Head of caudate nucleus (tissue), 42 donors: ENCODE results near the gene LRRC72.
"Not testable (repeated sequence)": the region's sequence is repeated elsewhere in the genome, so short reads cannot be mapped to it uniquely, and the experiment has no call there.

Experiments used
- DNase-seq, 42 donors: peaks; one replicate each; pipeline versions ENCODE4 v3.0.0 to v3.0.0-alpha.2; 2020 to 2021; ENCODE audit warnings: mixed read lengths in 7 of 42
- intact Hi-C: fragments of 100-400 bp; cut with DNase I; formaldehyde crosslinking; loops from one replicate; pipeline ENCODE4 v1.15.0; 2022

The LRRC72 gene

DNA sequence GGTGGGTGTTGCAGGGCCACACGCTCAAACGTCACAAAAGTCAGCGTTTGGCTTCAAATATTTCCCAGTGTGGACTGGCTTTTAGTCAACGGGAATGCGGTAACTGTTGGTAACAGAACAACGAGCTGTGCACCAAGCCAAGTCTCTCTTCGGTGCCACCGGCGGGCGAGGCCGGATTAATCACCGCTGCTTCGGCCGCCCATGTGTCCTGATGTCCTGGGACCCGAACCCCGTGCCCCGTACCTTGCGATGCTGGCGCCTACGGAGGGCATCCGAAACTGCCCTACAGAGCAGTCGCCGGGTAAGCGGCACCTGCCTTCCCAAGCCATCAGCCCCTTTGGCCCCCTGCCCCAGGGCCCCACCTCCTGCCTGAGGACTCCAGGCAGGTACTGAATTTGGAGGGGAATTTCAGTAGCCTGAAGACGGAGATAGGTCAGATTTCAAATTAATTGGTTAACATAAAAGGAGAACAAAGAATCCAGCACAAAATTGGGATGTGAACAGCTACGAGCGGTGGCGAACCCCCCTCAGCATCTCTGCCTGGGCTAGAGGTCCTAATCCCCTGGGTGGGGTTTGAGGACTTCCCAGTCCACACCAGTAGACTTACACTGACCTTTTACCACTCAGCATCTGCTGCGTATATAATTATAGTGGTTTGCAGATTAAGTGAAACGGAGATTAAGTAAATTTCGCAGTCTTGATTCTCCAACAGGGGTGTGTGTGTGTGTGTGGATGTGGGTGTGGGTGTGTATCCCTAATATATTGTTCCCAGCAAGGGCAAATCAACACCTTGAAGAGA lies at the start of gene LRRC72:
TSS of gene LRRC72 (plus strand) at position 84 of the 799 bp plus-strand sequence. CDS start at position 212, 128 bp downstream.
- intact Hi-C loops: no loop called here

GRCh38 chr7:16479161-16479560 lies 47.5 kb upstream of the LRRC72 start:
- no peak for DNase-seq
- intact Hi-C loops: no loop called here

More for the DNA sequence above, at the start of gene LRRC72:
- DNase-seq: no peak

DNA sequence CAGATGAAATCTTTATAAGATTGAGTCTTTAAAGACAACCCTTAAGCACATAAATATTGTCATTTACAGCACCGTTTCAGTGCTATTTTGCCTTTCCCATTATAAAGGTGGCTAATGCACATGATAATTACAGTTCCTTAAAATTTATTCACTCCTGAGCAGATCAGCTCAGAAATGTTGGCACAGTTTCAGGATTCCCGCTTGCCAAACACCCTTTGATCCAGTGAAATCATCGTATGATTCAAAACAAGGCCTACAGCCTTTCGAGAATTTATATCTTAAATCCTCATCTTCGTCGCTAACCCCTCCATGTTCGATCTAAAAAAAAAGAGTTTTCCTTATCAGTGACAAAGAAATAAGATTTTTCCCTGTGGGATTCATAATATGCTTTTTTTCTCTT lies 47.0 kb upstream of the LRRC72 start:
- intact Hi-C loops: no loop called here
- DNase-seq: no peak

GRCh38 chr7:16484453-16485158 lies 42.0 kb upstream of the LRRC72 start:
- intact Hi-C loops: no loop called here
- DNase-seq: no peak

DNA sequence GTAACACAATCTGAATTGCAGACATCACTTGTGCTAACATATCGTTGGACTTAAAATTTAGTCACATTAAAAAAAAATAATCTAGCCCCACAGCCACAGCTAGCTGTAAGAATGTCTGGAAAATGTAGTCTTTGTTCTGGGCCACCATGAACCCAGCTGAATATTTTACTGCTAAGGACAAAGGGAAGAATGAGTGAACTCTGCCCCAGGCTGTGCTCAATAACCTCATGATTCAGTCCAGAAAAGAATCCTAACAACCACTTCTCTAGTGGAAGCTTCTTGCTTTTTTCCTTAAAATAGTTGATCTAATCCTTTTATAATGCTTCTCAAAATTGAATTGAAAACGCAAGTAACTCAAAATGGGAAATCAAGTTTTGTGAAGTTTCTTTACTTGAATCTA lies 35.5 kb upstream of the LRRC72 start:
- intact Hi-C loops: no loop called here
- no peak for DNase-seq

DNA sequence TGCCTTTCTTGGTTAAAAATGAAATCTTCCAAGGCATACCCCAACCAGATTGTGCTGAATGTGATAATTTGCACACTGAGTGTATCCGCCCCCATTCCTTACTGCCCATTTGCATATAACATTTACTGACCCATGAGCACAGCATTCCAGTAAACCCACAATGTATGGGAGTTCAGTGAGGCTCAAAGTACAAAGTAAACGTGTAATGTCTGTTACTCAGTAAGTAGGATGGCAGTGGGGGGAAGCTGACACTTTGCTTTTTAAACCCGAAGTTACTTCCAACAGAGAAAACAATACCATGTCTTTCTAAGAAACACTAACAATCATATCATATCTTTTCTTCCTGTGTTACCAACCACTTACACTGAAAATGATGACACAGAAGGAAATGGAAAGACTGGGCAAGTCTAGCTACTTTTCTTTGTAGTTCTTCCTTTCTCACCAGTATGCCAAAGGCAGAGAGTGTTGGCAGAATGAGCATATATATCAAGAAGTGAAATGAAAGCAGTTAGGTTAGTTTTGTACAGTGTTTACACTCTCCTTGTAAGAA lies 34.0 kb upstream of the LRRC72 start:
- intact Hi-C loops: no loop called here
- no peak for DNase-seq

DNA sequence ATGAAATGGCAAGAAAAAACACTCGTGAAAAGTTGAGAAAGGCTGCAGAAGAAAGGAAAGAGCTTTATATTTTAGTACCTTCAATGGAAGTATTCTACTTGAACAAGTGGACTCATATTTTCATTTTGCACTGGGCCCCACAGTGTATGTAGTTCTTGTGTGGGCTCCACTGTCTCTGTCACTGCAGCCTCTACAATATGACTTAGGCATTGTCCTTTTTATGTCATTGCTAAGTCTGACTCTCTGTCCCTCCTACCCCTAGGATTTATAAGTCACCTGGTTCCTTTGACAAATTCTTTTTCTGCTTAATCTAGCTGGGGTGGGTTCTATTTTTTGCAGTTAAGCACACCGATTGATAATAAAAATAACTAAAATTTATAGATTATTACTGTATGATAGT lies 33.4 kb upstream of the LRRC72 start:
- no peak for DNase-seq
- intact Hi-C loops: no loop called here

DNA sequence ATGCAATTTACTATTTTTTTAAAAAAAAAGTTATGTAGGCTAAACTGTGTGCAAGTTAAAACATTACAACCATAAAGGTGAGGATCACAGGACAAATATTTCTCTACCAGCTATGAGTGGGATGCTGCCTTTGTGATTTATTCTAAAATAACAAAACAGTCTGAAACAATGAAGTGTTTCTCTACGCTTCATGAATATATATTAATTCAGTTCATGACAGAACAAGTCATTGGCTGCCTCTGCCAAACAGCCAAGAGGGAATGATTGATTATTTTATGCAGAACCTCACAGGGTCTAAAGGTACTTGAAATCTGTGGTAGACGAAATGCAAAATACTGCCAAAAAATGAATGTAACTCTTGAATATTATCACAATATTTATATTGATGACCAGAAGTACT lies 32.1 kb upstream of the LRRC72 start:
- intact Hi-C loops: no loop called here
- DNase-seq: no peak

- no peak for DNase-seq
- intact Hi-C loops: no loop called here
Measured at GRCh38 chr7:16494955-16495719, 31.5 kb upstream of the LRRC72 start.

- no peak for DNase-seq
- intact Hi-C loops: no loop called here
Measured at GRCh38 chr7:16498122-16498521, 28.5 kb upstream of the LRRC72 start.

DNA sequence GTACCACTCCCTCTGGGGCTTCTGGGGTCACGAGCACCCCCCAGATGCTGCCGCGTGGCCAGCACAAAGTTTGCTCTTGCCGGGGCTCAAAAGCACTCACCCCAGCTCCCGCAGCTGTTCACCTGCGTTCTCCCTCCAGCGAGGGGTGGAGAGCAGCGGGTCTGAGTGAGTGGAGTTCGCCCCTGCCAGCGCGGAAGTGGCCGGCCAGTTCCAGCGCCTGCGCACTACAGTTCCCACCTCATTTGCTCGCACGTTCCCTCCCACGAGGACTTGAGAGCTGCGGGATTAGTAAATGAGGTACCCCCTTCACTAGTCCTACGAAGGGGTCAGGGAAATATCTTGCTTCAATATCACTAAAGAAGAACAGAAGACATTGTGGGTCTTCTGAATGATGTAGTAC lies 24.3 kb upstream of the LRRC72 start:
- intact Hi-C loops: no loop called here

DNA sequence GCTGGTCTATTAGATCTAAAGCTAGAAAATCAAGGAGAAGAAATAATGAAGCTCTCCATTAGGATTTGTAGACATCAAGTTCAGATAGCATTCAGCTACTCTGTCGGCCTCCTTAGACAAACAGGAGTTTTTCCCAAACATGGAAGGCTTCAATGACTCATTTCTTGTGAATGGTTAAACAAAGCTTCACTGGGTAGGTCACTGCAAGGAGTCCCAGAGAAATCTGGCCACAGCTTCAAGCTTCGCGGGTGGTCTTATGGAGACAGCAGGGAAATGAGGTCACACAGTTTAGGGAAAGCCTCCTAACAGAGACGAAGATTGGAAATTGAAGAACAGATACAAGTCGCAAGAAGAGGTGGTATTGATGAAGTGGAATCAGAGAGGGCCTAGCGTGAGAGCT lies 22.6 kb upstream of the LRRC72 start:
- no peak for DNase-seq
- intact Hi-C loops: no loop called here

More for the DNA sequence above, 24.3 kb upstream of the LRRC72 start:
- DNase-seq: no peak

GRCh38 chr7:16506422-16506821 lies 20.2 kb upstream of the LRRC72 start:
- intact Hi-C loops, DNase-seq: not testable (repeated sequence)

GRCh38 chr7:16509829-16510228 lies 16.8 kb upstream of the LRRC72 start:
- DNase-seq: no peak
- intact Hi-C loops: no loop called here

DNA sequence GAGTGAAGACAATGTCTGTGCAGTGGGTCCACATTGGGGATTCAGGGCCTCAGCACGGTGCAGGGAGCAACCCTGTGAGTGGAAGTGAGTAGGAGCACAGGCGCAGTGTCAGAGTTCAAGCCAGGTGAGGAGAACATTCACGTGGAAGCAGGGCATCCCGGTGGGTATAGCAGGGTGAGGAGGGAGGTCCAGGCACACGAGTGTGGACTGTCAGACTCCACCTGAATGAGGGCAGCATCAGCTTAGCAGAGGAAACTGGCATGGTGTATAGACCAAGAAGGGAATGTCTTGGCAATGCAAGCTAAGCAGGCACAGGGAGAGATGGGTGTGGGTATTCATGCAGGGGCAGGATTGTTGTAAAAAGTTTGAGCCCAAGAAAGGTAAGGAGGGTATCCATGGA lies 15.3 kb upstream of the LRRC72 start:
- DNase-seq: no peak
- intact Hi-C loops: no loop called here

GRCh38 chr7:16512097-16512496 lies 14.5 kb upstream of the LRRC72 start:
- intact Hi-C loops: no loop called here
- no peak for DNase-seq

DNA sequence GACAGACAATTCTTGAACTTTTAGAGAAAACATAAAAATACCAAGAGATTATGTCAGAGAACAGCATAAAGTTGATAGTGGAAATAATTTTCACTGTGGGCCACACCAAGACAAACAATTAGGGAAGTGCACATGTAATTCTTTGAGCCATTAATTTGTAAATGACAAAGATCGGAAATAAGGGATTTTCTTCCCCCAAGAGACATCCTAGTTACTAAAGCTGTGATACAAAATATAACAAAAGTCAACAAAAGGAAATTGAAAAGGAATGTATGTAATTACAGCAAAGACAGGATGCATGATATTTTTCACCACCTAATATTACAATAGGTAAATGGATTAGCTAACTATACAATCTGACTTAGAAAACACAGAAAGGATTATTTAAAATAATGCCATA lies 12.4 kb upstream of the LRRC72 start:
- intact Hi-C loops: no loop called here
- no peak for DNase-seq

DNA sequence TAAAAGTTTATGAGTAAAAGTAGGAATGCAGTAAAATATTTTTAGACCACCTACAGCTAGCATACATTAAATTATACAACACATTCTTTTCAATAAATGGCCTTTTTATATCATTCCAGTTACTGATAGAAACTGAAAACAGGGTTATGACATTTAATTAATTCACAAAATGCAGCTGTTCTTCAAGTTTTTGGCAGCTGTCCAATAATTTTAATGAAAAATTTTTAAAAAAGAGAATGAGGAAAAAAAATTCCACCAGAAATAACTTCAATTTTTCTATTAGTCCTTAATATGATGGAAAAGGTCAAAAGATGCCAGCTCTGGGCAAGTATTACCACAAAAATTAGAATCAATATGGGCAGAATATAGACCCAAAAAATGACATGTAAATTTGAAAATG lies 11.9 kb upstream of the LRRC72 start:
- DNase-seq: no peak
- intact Hi-C loops: no loop called here

GRCh38 chr7:16515785-16516685 lies 10.6 kb upstream of the LRRC72 start:
- intact Hi-C loops: no loop called here
- DNase-seq: no peak
